Measurements from ENCODE around the gene DDX19B.
"Not testable (repeated sequence)": the region's sequence is repeated elsewhere in the genome, so short reads cannot be mapped to it uniquely, and the experiment has no call there.

GRCh38 chr16:70292148-70292547 lies 6.8 kb upstream of the DDX19B start:
- TF ChIP-seq CTCF, POLR2A (IDR thresholded peaks at IDR 0.05): not testable (repeated sequence)

Data from adrenal gland (tissue), 5 donors.